ENCODE results near the gene KAZN.

Gene KAZN

DNA sequence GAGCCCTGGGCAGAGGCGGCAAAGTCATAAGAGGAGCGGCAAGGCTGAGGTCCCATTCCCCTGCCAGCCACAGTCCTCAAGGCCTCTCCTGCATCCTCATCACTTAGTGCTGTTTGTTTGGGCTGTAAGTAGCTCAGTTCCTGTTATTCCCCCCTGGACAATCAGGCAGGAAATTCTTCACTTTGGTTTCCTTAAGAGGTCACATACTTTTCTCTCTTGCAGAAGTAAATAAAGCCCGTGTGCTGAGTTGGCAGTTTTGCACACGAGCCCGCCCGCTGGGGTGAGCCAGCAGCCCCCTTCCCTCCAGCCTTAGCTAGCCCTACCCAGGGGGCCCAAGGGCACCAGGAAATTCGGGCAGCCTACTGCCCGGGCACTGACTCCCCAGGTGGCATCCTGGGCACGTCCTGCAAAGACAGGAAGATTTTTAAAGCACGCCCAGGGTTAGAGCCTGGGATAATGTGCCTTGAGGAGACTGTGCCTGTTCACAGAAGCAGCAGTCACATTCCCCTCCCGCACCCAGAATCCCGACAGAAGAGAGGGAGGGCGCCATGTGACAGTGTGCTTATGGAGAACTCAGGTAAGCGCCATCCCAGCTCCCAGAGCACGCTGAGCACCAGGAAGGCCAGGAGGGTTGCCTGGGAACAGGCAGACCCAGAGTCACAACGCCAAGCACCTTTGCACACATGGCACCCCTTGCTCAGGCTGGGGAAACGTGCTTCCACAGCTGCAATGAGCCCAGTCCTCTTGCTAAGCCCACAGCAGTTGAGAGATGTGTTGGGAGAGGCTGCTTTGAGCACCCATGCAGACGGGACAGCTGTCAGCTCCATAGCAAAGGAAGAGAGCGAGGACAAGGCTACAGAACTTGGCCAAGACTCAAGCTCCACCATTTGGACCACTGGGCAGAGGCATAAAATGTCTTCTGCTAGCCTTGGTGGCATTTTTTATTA is 410.6 kb downstream of the KAZN start:
- no peak for DNase-seq (ENCODE audit: low read depth in 2 of 2)

DNA sequence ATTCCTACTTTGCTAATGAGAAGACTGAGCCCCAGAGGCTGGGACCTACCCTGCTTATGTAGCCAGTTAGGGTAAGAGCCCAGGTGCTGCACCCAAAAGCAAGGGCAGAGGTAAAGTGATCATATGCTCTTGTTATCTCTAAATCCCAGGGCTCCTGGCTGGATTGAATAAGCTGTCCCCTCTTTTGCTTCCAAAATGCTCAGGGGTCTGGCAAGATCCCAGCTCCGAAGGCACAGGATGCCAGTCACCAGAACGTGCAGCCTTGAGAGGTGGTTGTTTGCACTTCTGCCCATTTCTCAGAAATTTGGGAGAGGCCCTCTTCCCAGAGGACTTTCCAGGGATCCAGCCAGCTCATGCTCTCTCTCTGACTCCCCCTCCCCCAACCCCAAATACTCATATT is 412.7 kb downstream of the KAZN start:
- DNase-seq (ENCODE audit: low read depth in 2 of 2): no peak

DNA sequence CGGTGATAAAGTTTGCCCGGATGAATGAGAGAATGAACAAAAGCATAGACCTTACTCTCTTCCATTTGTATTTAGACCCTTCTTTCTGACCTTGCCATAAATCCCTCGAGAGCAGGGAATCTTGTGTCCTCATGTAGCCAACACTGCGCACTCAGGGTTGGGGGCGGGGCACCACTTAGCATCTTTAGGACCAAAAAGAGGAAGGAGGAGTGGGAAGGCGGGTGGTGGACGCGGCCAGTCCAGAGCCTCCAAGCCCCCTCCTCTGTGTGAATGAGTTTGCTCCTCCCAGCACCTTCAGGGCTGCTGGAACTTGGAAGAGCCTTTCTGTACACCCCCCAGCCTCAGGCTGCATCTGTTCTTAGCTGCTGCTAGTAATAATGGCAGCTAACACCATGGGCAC is 413.2 kb downstream of the KAZN start:
- no peak for DNase-seq (ENCODE audit: low read depth in 2 of 2)

DNA sequence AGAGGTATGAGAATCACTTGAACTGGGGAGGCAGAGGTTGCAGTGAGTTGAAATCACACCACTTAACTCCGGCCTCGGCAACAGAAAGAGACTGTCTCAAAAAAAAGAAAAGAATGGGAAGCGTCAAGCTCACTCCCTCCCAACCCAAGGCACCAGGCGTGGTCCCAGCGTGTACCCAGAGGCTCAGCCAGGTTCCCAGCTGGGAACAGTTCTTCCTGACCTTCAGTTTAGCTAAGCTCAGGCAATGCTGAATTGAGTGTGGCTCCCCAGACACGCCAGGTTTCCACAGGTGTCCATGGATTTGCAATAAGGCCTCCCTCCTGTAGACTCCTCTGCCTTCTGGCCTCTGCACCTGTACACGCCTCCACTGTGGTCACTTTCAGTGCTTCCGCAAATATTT is 414.3 kb downstream of the KAZN start:
- DNase-seq (ENCODE audit: low read depth in 2 of 2): no peak

DNA sequence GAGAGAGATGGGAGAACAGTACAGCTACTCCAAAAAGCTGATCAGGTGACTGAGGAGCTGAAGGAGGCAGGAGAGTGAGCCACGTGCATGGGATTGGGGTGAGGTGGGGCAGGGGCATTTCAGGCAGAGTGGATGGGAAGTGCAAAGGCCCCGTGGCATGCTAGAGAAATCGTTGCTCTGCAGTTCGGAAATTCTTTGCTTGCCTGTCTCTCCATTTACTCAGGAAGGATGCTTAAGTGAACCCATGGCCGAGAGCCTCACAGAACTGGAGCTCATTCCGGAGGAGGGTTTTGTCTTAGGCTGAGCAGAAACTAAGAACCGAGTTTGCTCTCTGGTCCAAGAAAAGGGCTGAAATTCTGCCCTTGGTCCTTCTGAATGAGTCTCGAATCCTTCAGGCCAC is 415.3 kb downstream of the KAZN start:
- no peak for DNase-seq (ENCODE audit: low read depth in 2 of 2)

DNA sequence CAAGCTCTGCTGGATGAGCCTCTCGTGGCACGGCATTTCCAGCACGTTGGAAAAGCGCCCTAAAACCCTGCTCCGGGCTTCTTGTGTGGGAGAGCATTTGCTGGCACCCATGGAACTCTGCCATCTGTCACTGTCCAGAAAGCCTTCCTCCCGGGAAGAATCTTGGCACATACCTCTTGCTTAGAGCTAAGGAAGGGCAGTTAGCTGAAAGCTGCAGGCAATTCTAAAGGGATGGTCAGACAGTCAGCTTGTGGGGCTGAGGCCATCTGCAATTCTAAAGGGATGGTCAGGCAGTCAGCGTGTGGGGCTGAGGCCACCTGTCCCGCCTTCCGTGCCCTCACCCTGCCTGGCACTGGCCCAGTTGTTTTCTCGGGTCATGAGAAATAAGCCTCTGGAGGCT is 416.0 kb downstream of the KAZN start:
- no peak for DNase-seq (ENCODE audit: low read depth in 2 of 2)

DNA sequence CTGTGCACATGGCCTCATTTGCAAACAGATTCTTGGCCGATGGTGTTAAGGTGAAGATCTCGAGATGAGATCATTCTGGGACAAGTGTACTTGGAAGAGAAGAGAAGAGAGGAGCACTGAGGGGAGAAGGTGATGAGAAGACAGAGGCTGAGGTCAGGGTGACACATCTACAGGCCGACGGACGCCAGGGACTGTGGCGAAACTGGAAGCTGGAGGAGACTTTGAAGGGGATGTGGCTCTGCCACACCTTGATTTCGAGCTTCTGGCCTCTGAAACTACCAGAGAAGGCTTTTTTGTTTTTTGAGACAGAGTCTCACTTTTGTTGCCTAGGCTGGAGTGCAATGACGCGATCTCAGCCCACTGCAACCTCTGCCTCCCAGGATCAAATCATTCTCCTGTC is 417.5 kb downstream of the KAZN start:
- DNase-seq (ENCODE audit: low read depth in 2 of 2): no peak

DNA sequence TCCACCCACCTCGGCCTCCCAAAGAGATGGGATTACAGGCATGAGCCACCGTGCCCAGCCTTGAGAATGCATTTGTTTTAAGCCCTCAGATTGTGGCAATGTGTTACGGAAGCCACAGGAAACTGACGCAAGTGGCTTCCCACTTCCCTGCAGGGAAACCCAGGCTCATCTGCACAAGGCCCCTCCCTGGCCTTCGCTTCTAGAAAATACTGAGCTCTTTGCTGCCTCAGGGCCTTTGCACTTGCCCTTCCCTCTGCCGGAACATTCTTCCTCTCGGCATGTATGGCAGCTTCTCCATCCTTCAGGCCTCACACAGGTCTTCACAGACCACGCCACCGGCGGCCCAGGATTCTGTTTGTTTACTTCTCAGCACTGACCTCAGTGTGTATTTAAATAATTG is 418.0 kb downstream of the KAZN start:
- DNase-seq (ENCODE audit: low read depth in 2 of 2): no peak

DNA sequence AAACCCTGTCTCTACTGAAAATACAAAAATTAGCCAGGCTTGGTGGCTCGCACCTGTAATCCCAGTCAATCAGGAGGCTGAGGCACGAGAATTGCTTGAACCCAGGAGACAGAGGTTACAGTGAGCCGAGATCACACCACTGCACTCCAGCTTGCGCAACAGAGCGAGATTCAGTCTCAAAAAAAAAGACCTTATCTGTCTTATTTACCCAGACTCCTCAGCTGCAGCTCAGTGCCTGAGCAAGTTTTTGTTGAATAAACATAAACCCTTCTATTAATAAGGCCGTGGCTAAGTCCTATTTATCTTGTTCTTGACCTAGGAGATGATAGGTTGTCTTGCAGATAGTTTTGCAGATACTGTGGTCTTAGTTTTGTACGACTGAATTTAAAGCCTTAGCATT is 418.6 kb downstream of the KAZN start:
- DNase-seq (ENCODE audit: low read depth in 2 of 2): no peak

DNA sequence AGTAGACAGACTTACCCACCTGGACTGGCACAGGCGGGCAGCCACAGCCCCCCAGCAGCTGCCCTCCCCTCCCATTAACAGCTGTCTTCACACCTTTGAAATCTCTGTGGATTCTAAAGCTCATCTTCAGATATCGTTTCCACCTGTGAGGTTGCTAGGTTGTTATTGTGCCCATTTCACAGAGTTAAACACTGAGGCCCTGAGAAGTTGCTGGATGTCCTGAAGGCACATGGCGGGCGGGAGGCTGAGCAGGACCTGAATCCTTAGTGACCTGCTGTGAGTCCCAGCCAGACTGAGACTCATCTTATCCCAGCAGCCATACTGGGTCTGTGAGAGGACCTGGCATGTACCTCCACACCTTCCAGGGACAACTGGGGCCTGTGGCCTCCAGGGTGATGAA is 420.3 kb downstream of the KAZN start:
- DNase-seq (ENCODE audit: low read depth in 2 of 2): no peak

DNA sequence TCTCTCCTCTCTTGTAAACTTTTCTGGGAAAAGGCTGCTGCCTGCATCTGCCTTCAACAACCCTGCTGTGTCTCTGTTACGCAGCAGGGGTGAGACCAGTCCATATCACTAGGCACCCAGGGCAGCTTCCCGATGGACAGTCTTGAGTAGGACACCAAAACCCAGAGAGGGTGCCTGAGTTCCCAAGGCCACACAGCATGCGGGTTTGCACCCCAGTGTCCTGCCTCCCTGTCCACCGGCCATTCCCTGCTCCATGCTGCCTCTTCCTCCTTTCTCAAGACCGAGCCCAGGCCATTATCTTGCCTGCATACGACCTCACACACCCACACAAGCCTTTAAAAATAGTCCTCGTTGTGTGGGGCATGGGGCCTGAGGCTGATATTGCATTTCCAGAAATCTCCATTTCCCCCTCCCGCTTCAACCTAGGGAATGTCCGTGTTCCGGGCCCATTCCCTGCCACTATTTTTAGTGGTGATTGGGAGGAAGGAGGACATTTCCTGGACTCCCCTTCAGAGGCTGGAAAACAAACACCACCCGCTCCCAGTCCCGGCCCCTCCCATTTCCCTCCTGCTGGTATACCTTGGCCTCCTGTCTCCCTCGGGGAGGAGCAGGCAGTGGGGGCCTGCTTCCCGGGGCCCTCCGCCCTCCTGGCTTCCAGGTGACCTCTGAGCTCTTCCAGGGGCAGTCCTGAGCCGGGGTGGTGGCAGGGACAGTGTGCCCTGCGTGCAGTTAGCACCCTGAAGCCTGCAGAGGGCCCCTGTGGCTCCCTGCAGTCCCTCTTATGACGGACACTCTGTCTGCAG is 422.7 kb downstream of the KAZN start:
- DNase-seq (ENCODE audit: low read depth in 2 of 2): no peak

DNA sequence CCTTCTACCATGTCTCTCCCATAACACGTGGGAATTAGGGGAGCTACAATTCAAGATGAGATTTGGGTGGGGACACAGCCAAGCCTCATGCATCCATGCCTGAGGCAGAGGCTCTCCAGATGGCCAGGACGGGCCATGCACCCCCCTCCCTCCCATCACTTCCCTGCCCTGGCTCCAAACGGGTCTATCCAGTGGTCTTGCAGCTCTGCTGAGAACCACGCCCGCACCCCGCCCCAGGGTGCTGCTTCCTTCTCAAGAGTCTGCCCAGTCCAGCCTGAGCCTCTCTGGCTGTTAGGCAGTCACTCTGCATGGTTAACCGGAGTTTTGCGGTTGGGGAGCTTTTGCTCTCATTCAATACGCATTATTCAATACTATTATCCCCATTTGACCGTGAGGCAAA is 423.6 kb downstream of the KAZN start:
- no peak for DNase-seq (ENCODE audit: low read depth in 2 of 2)

DNA sequence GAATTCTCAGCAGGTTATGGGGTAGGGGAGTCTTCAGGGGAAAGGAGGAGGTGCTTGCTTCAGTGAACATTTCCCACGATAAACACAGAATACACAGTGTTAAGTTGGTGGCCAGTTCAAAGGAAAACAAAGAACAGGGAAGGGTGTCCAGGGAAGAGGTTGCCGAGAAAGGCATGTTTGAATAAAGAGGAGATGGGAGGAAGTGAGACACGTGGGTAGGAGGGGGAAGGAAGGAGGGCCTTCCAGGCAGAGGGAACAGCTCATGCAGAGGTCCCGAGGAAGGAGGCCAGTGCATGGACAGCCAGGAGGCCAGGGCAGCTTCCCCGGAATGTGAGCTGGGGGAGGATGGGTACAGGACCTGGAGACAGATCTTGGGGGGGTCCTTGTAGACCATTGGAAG is 424.7 kb downstream of the KAZN start:
- DNase-seq (ENCODE audit: low read depth in 2 of 2): no peak

DNA sequence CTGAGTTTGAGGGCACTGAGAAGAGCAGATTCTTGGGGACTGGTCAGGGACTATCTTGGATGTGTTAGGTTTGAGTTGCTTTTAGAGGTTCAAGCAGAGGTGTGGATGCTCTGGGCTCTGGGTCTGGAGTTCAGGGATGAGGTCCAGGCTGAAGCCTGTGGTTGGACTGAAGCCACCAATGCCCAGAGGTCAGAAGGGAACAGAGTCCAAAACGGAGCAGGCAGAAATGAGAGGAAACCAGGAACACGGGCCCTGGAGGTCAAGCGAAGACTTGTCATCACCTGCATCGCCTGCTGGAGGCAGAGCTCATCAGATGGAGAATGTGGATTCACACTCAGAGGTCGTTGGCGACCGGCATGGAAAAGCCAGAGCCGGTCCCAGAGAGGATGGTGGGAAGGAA is 425.5 kb downstream of the KAZN start:
- DNase-seq (ENCODE audit: low read depth in 2 of 2): no peak

DNA sequence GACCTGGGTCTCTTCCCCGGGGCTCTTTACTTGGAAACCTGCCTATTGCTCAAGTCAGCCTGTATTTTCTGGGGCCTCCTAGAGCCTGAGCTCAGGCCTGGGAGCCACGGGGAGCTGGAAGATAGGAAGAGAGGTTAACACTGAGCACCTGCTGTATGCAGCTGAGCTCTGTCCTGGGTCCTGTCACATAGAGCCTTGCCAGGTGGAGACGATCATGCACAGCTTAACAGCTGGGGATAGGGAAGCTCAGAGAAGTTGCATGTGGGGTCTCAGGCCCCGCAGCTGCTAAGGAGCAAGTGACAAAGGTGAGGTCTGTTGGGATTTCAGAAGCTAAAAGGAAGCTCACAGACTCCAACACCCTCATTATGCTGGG is 427.6 kb downstream of the KAZN start:
- DNase-seq (ENCODE audit: low read depth in 2 of 2): no peak

DNA sequence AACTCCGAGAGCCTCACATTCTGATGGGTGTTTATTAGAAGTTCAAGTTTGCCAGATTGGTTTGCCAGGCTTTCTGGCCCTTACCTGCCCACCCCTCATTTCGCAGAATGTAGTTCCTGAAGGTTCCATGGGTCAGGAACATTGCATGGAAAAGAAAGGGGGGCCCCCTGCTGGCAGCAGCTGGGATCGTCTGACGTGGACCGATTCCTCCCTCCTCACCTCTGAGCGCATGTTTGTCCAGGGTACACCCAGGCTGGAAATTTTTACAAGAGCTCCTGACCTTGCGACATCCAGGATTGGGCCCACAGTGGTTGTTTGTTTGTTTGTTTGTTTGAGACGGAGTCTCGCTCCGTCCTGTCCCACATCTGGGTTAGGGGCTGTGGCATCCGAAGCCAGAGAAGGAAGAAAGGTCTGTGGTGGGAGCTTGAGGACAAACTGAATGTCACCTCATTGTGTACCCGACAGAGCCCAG is 429.1 kb downstream of the KAZN start:
- DNase-seq (ENCODE audit: low read depth in 2 of 2): no peak

DNA sequence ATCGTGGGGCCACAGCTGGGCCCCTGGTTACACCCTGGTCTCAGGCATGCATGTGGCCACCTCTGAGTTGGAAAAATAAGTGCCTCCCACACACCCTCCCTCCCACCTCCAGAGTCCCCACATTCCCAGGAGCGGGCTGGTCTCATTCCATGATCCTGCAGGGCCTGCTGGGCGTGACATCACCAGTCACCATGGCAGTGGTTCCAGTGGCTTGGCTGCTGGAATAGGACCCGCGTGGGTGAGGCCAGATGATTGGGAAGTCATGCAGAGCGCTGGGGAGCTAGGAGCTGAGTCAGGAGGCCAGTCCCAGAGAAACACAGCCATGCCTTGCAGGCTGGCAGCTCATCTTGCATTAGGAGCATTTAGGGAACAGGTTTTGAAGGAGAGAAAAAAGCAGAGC is 429.6 kb downstream of the KAZN start:
- DNase-seq (ENCODE audit: low read depth in 2 of 2): no peak

DNA sequence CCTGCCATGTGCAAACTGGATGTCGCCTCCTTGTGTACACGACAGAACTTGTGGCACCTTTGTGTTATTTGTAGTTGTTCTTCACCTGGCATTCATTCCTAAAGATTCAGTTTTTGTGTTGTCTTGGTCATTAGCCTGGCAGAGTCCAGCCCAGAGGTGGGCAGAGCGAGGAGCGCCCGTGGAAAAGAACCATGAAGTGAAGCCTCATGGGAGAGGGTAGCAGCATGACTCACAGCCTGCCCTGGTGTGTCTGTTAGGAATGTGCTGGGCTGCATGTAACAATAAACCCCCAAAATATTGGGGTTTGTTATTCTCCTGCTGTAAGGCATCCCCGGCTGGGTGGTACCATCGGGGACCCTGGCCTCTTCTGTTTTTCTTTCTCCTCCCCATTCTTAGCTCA is 430.1 kb downstream of the KAZN start:
- DNase-seq (ENCODE audit: low read depth in 2 of 2): no peak

DNA sequence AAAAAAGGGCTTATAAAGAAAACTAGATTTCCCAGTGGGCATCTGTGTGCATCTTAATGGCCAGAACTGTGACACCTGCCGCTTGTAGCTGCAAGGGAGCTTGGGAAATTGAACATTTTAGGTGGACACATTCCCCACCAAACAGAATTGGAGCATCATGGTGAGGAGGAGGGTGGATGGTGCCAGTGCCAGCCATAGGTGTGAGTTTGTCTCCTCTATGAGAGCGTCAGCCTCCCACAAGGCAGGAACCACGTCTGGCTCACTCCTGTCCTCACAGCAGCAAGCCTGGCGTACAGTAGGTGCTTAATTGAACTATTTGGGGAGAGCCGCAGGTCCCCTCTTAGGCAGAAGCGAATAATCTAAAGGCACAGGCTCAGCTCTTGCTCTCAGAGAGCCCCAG is 430.6 kb downstream of the KAZN start:
- DNase-seq (ENCODE audit: low read depth in 2 of 2): no peak

DNA sequence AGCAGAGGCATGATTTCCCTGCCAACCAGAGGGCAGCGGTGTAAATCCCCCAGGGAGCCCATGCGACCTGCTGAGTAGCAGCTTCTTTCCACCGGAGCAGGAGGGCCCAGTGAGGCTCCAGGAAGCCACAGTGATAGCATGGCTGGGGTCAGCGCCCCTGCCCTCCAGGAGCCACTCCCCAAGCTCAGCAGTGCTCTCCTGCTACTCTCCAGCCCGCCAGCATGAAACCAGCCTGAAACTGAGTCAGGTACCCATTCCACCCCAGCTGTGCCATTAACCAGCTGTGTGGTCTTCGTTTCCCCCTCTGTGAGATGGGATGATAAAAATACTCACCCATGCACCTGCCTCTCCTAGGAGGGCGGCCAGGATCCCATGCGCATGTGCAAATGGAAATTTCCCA is 431.3 kb downstream of the KAZN start:
- DNase-seq (ENCODE audit: low read depth in 2 of 2): no peak

DNA sequence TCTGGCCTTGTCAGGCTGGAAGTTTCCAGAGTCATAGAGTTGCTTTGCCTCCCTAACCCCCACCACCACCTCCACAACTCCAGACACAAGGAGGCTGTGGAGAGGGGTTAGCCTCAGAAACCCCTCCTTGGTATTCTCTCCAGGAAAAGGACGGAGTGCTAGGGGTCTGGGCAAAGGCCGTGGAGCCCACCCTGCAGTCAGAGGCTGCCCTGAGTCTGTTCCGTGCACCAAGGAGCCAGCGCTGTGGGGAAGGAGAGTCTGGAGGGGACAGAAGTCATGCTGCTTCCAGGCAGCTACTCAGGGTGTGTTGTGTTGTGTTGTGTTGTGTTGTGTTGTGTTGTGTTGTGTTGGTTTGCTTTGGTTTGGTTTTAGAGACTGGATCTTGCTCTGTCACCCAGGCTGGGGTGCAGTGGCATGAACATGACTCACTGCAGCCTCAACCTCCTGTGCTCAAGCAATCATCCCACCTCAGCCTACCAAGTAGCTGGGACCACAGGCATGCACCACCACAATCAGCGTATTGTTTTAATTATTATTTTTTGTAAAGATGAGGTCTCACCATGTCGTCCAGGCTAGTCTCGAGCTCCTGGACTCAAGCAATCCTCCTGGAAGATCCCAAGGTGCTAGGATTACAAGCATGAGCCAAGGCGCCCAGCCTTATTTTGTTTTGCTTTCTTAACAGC is 432.9 kb downstream of the KAZN start:
- DNase-seq (ENCODE audit: low read depth in 2 of 2): no peak

DNA sequence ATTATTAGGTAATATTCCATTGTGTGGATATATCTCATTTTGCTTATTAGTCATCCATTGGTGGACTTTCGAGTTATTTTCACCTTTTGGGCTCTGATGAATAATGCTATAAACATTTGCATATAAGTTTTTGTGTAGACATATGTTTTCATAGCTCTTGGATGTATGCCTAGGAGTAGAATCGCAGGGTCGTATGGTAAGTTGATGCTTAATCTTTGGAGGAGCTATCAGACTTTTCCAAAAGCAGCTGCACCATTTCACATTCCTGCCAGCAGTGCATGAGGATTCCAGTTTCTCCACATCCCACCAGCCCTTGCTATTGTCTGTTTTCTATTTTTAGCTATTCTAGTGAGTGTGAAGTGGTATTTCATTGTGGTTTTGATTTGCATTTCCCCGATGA is 434.8 kb downstream of the KAZN start:
- no peak for DNase-seq (ENCODE audit: low read depth in 2 of 2)

DNA sequence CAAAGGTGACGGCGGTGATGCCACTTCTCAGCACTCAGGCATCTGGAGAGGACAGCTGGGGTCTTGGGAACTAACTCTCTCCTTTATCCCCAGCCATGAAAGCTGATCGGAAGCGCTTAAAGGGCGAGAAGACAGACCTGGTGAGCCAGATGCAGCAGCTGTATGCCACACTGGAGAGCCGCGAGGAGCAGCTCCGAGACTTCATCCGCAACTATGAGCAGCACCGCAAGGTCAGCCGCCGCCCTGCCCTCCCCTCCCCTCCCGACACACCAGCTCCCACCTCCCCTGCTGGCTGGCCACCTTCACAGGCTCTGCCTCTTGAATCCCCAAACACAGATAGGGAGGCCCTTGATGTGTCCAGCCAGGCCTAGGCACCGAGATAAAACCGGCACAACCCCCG is 436.2 kb downstream of the KAZN start:
- no peak for DNase-seq (ENCODE audit: low read depth in 2 of 2)
